Panc1 (cell line): ENCODE measurements around the gene TMCC1. TPM values are rescaled to one million over a fixed set of nuclear protein-coding genes. Genes with fewer than 3 reads are reported as not detected.

Experiments used
- ATAC-seq: fragments of 200-7000 bp; cut with Tn5 transposase; 2 replicates; pipeline ENCODE4 v1.9.1; 2020; ENCODE audit warnings: mild to moderate bottlenecking, moderate library complexity
- BruUV-seq: library from RNA; stranded (reverse); fragments of 400-500 nt; replicated peaks from 2 replicates; lab custom pipeline; 2021; lab: Mats Ljungman, UMichigan
- CTCF ChIA-PET: fragments of 300-600 bp; sonication (Branson Sonifier 250); formaldehyde crosslinking; loops from one replicate; lab custom pipeline; 2022; ENCODE audit warnings: antibody characterized with exemption; lab: Charles Lee
- POLR2A ChIA-PET: fragments of 300-600 bp; sonication (Branson Sonifier 250); formaldehyde crosslinking; loops from one replicate; lab custom pipeline; 2022; ENCODE audit warnings: antibody characterized with exemption; lab: Charles Lee
- DNase-seq: peaks from one replicate; pipeline ENCODE4 v3.0.0-alpha.2; 2010; ENCODE audit warnings: low read depth, low spot score
- H3K27ac ChIP-seq: 2 replicates; pipeline ENCODE4 v1.5.1; 2011; ENCODE audit warnings: mild to moderate bottlenecking, low read length, inconsistent platforms
- H3K27me3 ChIP-seq: fragments of 200-500 bp; sonication (Bioruptor generic); 2 replicates; pipeline ENCODE4 v1.6.0; 2014; ENCODE audit warnings: low read length, inconsistent platforms; ENCODE audit not compliant: control insufficient read depth, insufficient read depth
- H3K36me3 ChIP-seq: fragments of 200-500 bp; sonication (Bioruptor generic); 2 replicates; pipeline ENCODE4 v1.5.1; 2014; ENCODE audit warnings: inconsistent platforms, mild to moderate bottlenecking, low read length, moderate library complexity; ENCODE audit not compliant: control insufficient read depth, insufficient read depth
- H3K4me1 ChIP-seq: 2 replicates; pipeline ENCODE4 v1.5.1; 2011; ENCODE audit warnings: inconsistent platforms, mild to moderate bottlenecking, low read length, moderate library complexity; ENCODE audit not compliant: control insufficient read depth, insufficient read depth
- H3K4me3 ChIP-seq, 2 experiments: 2 replicates each; pipeline ENCODE4 v1.5.1; 2011 to 2012; ENCODE audit warnings: low read depth in 2 of 2, low read length in 2 of 2, mild to moderate bottlenecking in 2 of 2, inconsistent platforms in 1 of 2, moderate library complexity in 1 of 2
- H3K9me3 ChIP-seq: fragments of 200-500 bp; sonication (Bioruptor generic); 2 replicates; pipeline ENCODE4 v1.5.1; 2014; ENCODE audit warnings: low read depth, mild to moderate bottlenecking, inconsistent platforms, low read length, moderate library complexity; ENCODE audit not compliant: control insufficient read depth, insufficient read depth
- POLR2AphosphoS5 ChIP-seq: IDR thresholded peaks from 2 replicates; pipeline ENCODE4 v1.6.1; 2012; ENCODE audit warnings: mild to moderate bottlenecking, low read depth, low read length, moderate library complexity
- SIN3A ChIP-seq: IDR thresholded peaks from 2 replicates; pipeline ENCODE4 v1.6.1; 2012; ENCODE audit warnings: low read depth, mild to moderate bottlenecking, low read length, moderate library complexity, borderline replicate concordance; ENCODE audit not compliant: insufficient read depth
- TCF7L2 ChIP-seq: IDR thresholded peaks from 2 replicates; pipeline ENCODE4 v1.6.1; 2011; ENCODE audit warnings: mild to moderate bottlenecking, low read depth, low read length, inconsistent platforms
- in situ Hi-C: cut with HindIII; loops from 2 replicates; pipeline ENCODE4 v1.10.0; 2016; ENCODE audit warnings: low sequenced_read_pairs, low pct_unique_long_range_greater_than_20kb
- intact Hi-C: fragments of 100-400 bp; cut with micrococcal nuclease; formaldehyde crosslinking; loops from one replicate; pipeline ENCODE4 v1.10.0; 2022; ENCODE audit not compliant: unreplicated experiment
- total RNA-seq: library from RNA; stranded (reverse); gene quantifications from one replicate; pipeline ENCODE4 v1.2.1, GENCODE V29; 2021; ENCODE audit not compliant: unreplicated experiment
- TF ChIP-seq, protein P1 (sequence below): fragments of 450-650 bp; IDR thresholded peaks from 2 replicates; pipeline ENCODE4 v1.5.1; 2017; ENCODE audit warnings: mild to moderate bottlenecking
- TF ChIP-seq, protein P2 (sequence below), 2 experiments: IDR thresholded peaks; 2 replicates each; pipeline ENCODE4 v1.6.1; 2011 to 2012; ENCODE audit warnings: low read depth in 2 of 2, control low read depth in 1 of 2, low read length in 1 of 2, mild to moderate bottlenecking in 1 of 2, moderate library complexity in 1 of 2; ENCODE audit not compliant: insufficient read depth in 1 of 2

Gene TMCC1
- total RNA-seq, 1 experiment from 2014 or later = 33.2 TPM

DNA sequence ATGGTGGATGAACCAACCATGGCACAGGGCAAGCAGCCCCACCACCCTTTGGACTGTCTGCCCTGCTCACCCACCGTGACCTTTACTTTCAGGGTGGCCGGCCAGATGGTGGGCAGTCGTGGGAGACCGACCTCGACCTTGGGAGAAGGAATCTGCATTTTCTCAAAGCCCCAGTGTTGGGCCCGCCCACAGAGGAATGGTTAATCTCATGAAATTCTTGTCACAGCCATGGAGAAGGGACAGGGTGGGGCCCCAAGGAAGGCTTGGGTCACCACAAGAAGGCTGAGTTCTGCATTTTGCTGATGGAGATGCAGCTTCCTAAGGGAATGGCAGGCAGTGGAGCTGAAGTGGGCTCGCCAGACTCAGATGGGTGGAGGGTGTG is 290.0 kb downstream of the TMCC1 start:
- Histone ChIP-seq H3K4me3 (peak overlapping the region; percentile 57 to 92), H3K27me3 (no peaks in the 10 kb centered on the region), H3K4me1 (peaks cover 61% of the 10 kb centered on the region), H3K27ac (peak overlapping the region; percentile 99), H3K9me3 (no peaks in the 10 kb centered on the region), H3K36me3 (no peaks in the 10 kb centered on the region)
- BruUV-seq = no TSS peak
- no peak for TF ChIP-seq TCF7L2
- 0 out of 2 replicates have a peak, but pooled peaks have one; percentile 2 for TF ChIP-seq POLR2AphosphoS5
- TF ChIP-seq, protein P1, sequence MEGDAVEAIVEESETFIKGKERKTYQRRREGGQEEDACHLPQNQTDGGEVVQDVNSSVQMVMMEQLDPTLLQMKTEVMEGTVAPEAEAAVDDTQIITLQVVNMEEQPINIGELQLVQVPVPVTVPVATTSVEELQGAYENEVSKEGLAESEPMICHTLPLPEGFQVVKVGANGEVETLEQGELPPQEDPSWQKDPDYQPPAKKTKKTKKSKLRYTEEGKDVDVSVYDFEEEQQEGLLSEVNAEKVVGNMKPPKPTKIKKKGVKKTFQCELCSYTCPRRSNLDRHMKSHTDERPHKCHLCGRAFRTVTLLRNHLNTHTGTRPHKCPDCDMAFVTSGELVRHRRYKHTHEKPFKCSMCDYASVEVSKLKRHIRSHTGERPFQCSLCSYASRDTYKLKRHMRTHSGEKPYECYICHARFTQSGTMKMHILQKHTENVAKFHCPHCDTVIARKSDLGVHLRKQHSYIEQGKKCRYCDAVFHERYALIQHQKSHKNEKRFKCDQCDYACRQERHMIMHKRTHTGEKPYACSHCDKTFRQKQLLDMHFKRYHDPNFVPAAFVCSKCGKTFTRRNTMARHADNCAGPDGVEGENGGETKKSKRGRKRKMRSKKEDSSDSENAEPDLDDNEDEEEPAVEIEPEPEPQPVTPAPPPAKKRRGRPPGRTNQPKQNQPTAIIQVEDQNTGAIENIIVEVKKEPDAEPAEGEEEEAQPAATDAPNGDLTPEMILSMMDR = no peak
- TF ChIP-seq SIN3A = no peak
- ChIA-PET CTCF (interaction anchor here (0.8 kb wide), 2 partner anchors 9 to 36 kb away, joined by 3 to 5 read pairs; no protein-coding TSS in a partner anchor), POLR2A (no interaction called here)
- in situ Hi-C loops (no loop called here), intact Hi-C loops (loop anchor here (2.0 kb wide), 1 partner anchor 113 kb away; no protein-coding TSS in a partner anchor)
- no peak for DNase-seq
- no peak for ATAC-seq

DNA sequence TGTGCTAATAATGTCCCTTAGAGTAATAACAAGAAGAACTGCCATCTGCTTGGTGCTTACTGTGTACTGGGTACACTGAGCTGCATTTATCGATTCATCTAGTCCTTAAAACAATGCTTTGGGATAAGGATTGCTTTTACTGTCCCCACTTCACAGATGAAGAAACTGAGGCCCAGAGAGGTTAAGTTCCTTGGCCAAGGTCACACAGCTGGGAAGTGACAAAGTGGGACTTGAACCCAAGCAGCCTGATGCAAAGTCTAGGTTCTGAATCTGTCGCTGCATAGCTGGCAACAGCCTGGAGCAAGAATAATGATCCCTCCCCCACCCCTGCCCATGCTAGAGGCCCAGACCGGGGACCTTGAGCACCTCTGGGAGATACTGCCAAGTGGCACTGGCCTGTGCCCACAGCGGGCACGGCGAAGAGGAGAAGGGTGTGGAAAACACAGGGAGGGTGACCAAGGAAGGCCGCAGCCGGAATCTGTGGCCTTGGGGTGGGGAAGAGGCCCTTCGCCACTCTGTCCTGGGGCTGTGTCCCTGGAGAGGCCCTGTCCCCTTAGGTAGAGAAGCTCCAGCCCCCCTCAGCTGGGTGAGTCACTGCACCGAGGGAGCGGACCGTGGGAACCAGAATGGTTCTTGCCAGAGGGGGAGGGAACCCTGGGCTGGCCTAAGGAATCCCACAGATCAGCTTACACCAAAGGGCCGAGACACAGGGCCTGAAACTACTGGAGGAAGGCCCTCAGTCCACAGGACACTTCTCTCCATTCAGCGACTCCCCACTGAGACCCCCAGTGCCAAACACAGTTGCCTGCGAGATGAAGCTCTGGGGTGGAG is 290.6 kb downstream of the TMCC1 start:
- peak; percentile 13 for ATAC-seq

More for the DNA sequence above, 290.6 kb downstream of the TMCC1 start:
- in situ Hi-C loops = no loop called here
- no peaks in the 10 kb centered on the region for H3K9me3 ChIP-seq
- no peak for DNase-seq
- BruUV-seq = no TSS peak
- CTCF ChIA-PET = interaction anchor here (0.8 kb wide), 1 partner anchor 9 kb away, joined by 3 read pairs; no protein-coding TSS in a partner anchor
- peak overlapping the region; percentile 57 to 92 for H3K4me3 ChIP-seq
- peaks cover 61% of the 10 kb centered on the region for H3K4me1 ChIP-seq
- H3K27ac ChIP-seq = peak overlapping the region; percentile 99
- intact Hi-C loops = loop anchor here (2.0 kb wide), 1 partner anchor 112 kb away; no protein-coding TSS in a partner anchor
- POLR2A ChIA-PET = interaction anchor here (0.6 kb wide), 1 partner anchor 99 kb away, joined by 9 read pairs; no protein-coding TSS in a partner anchor
- peak; percentile 9; the same call in 1 of the 2 replicates for TF ChIP-seq POLR2AphosphoS5
- 0 out of 2 replicates have a peak, but pooled peaks have one; percentile 55 for TF ChIP-seq SIN3A
- TF ChIP-seq, protein P2, sequence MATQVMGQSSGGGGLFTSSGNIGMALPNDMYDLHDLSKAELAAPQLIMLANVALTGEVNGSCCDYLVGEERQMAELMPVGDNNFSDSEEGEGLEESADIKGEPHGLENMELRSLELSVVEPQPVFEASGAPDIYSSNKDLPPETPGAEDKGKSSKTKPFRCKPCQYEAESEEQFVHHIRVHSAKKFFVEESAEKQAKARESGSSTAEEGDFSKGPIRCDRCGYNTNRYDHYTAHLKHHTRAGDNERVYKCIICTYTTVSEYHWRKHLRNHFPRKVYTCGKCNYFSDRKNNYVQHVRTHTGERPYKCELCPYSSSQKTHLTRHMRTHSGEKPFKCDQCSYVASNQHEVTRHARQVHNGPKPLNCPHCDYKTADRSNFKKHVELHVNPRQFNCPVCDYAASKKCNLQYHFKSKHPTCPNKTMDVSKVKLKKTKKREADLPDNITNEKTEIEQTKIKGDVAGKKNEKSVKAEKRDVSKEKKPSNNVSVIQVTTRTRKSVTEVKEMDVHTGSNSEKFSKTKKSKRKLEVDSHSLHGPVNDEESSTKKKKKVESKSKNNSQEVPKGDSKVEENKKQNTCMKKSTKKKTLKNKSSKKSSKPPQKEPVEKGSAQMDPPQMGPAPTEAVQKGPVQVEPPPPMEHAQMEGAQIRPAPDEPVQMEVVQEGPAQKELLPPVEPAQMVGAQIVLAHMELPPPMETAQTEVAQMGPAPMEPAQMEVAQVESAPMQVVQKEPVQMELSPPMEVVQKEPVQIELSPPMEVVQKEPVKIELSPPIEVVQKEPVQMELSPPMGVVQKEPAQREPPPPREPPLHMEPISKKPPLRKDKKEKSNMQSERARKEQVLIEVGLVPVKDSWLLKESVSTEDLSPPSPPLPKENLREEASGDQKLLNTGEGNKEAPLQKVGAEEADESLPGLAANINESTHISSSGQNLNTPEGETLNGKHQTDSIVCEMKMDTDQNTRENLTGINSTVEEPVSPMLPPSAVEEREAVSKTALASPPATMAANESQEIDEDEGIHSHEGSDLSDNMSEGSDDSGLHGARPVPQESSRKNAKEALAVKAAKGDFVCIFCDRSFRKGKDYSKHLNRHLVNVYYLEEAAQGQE (IDR thresholded peaks at IDR 0.05; ENCODE audit: insufficient read depth in 1 of 2, low read depth in 2 of 2, low read length in 1 of 2) = no peak
- 0 out of 2 replicates have a peak, but pooled peaks have one; percentile 43 for TF ChIP-seq TCF7L2
- TF ChIP-seq, protein P1 = no peak
- H3K27me3 ChIP-seq = no peaks in the 10 kb centered on the region
- no peaks in the 10 kb centered on the region for H3K36me3 ChIP-seq
